Measurements from ENCODE around the gene FBXO4.

DNA sequence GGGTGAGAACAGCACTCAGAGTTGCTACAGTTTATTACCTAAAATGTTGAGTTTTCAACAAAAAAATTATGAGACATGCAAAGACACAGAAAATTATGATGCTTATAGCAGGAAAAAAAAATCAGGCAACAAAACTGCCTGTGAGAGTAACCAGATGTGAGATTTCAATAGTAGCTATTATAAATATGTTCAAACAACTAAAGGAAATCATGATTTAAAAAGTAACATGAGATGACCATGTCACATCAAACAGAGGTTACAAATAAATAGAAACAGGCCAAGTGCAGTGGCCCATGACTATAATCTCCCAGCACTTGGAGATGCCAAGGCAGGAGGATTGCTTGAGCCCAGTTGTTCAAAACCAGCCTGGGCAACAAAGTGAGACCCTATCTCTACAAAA is 33.0 kb upstream of the FBXO4 start:
- TF ChIP-seq POLR2A (IDR thresholded peaks at IDR 0.05; ENCODE audit: low read length) (no peak), GATA1 (IDR thresholded peaks at IDR 0.05; ENCODE audit: low read depth, low read length) (no peak)
